DND-41 (cell line): ENCODE results near the gene ATP6V1F.

Experiments used
- ATAC-seq: fragments of 200-7000 bp; cut with Tn5 transposase; 3 replicates; pipeline ENCODE4 v1.9.1; 2021; ENCODE audit warnings: low read depth; ENCODE audit not compliant: insufficient read depth
- DNase-seq: peaks from one replicate; pipeline ENCODE4 v3.0.0-alpha.2; 2020
- H2AFZ ChIP-seq: 2 replicates; pipeline ENCODE4 v1.6.0; 2012; ENCODE audit warnings: low read depth, low read length
- H3K27ac ChIP-seq: 2 replicates; pipeline ENCODE4 v1.5.1; 2012; ENCODE audit warnings: low read length, inconsistent platforms
- H3K27me3 ChIP-seq: fragments of 200-600 bp; sonication (generic); 2 replicates; pipeline ENCODE4 v1.6.0; 2012; ENCODE audit warnings: low read length, mild to moderate bottlenecking, inconsistent platforms; ENCODE audit not compliant: insufficient read depth, poor library complexity
- H3K36me3 ChIP-seq: 2 replicates; pipeline ENCODE4 v1.5.1; 2012; ENCODE audit warnings: low read length, inconsistent platforms; ENCODE audit not compliant: insufficient read depth
- H3K4me1 ChIP-seq: 2 replicates; pipeline ENCODE4 v1.5.1; 2012; ENCODE audit warnings: mild to moderate bottlenecking, low read length; ENCODE audit not compliant: insufficient read depth
- H3K4me2 ChIP-seq: 2 replicates; pipeline ENCODE4 v1.6.0; 2012; ENCODE audit warnings: mild to moderate bottlenecking, moderate library complexity, low read length, inconsistent platforms; ENCODE audit not compliant: insufficient read depth
- H3K4me3 ChIP-seq, 2 experiments: fragments of 200-600 bp in 1 of 2; shearing (Covaris generic) in 1 of 2; 2 replicates each; pipeline ENCODE4 v1.5.1; 2012 to 2016; ENCODE audit warnings: inconsistent platforms in 2 of 2, low read length in 2 of 2, mild to moderate bottlenecking in 2 of 2, low read depth in 1 of 2, moderate library complexity in 1 of 2
- H3K79me2 ChIP-seq: 2 replicates; pipeline ENCODE4 v1.6.0; 2012; ENCODE audit warnings: low read length, inconsistent platforms; ENCODE audit not compliant: insufficient read depth
- H3K9ac ChIP-seq: 2 replicates; pipeline ENCODE4 v1.6.0; 2012; ENCODE audit warnings: low read depth, mild to moderate bottlenecking, inconsistent platforms, low read length, moderate library complexity
- H3K9me3 ChIP-seq: 2 replicates; pipeline ENCODE4 v1.5.1; 2012; ENCODE audit warnings: low read length, moderate library complexity, mild to moderate bottlenecking, inconsistent platforms; ENCODE audit not compliant: insufficient read depth, severe bottlenecking
- H4K20me1 ChIP-seq: 2 replicates; pipeline ENCODE4 v1.6.0; 2012; ENCODE audit warnings: low read length; ENCODE audit not compliant: insufficient read depth
- EZH2 ChIP-seq: IDR thresholded peaks from 3 replicates; pipeline ENCODE4 v1.6.1; 2012; ENCODE audit warnings: borderline replicate concordance, low read depth, mild to moderate bottlenecking, moderate library complexity, low read length, inconsistent platforms; ENCODE audit not compliant: severe bottlenecking
- TF ChIP-seq, protein P1 (sequence below): IDR thresholded peaks from 2 replicates; pipeline ENCODE4 v1.5.1; 2012; ENCODE audit warnings: borderline replicate concordance, low read length, moderate library complexity, mild to moderate bottlenecking; ENCODE audit not compliant: poor library complexity, severe bottlenecking; ENCODE audit errors: extremely low read depth

ATP6V1F gene

GRCh38 chr7:128855559-128855958 is 7.1 kb upstream of the ATP6V1F start:
- no peak overlapping the region for H3K27ac ChIP-seq
- H3K27me3 ChIP-seq: no peaks in the 10 kb centered on the region
- H3K4me2 ChIP-seq: no peak overlapping the region
- no peaks in the 10 kb centered on the region for H4K20me1 ChIP-seq
- no peak for ATAC-seq
- H3K79me2 ChIP-seq: no peaks in the 10 kb centered on the region
- no peak overlapping the region for H3K4me3 ChIP-seq
- no peak overlapping the region for H3K9ac ChIP-seq
- no peaks in the 10 kb centered on the region for H3K36me3 ChIP-seq
- no peaks in the 10 kb centered on the region for H3K9me3 ChIP-seq
- DNase-seq: no peak
- H3K4me1 ChIP-seq: no peaks in the 10 kb centered on the region
- no peak overlapping the region for H2AFZ ChIP-seq
- TF ChIP-seq, protein P1, sequence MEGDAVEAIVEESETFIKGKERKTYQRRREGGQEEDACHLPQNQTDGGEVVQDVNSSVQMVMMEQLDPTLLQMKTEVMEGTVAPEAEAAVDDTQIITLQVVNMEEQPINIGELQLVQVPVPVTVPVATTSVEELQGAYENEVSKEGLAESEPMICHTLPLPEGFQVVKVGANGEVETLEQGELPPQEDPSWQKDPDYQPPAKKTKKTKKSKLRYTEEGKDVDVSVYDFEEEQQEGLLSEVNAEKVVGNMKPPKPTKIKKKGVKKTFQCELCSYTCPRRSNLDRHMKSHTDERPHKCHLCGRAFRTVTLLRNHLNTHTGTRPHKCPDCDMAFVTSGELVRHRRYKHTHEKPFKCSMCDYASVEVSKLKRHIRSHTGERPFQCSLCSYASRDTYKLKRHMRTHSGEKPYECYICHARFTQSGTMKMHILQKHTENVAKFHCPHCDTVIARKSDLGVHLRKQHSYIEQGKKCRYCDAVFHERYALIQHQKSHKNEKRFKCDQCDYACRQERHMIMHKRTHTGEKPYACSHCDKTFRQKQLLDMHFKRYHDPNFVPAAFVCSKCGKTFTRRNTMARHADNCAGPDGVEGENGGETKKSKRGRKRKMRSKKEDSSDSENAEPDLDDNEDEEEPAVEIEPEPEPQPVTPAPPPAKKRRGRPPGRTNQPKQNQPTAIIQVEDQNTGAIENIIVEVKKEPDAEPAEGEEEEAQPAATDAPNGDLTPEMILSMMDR: no peak
- no peak for TF ChIP-seq EZH2

- Histone ChIP-seq H2AFZ (no peak overlapping the region), H3K9ac (no peak overlapping the region), H3K9me3 (no peaks in the 10 kb centered on the region), H3K27ac (no peak overlapping the region), H3K79me2 (no peaks in the 10 kb centered on the region), H4K20me1 (no peaks in the 10 kb centered on the region), H3K4me2 (no peak overlapping the region), H3K4me1 (no peaks in the 10 kb centered on the region), H3K36me3 (no peaks in the 10 kb centered on the region), H3K27me3 (no peaks in the 10 kb centered on the region), H3K4me3 (no peak overlapping the region)
- no peak for TF ChIP-seq EZH2
- TF ChIP-seq, protein P1: no peak
- DNase-seq: no peak
- ATAC-seq: no peak
Measured at GRCh38 chr7:128856001-128856718, 6.5 kb upstream of the ATP6V1F start.

DNA sequence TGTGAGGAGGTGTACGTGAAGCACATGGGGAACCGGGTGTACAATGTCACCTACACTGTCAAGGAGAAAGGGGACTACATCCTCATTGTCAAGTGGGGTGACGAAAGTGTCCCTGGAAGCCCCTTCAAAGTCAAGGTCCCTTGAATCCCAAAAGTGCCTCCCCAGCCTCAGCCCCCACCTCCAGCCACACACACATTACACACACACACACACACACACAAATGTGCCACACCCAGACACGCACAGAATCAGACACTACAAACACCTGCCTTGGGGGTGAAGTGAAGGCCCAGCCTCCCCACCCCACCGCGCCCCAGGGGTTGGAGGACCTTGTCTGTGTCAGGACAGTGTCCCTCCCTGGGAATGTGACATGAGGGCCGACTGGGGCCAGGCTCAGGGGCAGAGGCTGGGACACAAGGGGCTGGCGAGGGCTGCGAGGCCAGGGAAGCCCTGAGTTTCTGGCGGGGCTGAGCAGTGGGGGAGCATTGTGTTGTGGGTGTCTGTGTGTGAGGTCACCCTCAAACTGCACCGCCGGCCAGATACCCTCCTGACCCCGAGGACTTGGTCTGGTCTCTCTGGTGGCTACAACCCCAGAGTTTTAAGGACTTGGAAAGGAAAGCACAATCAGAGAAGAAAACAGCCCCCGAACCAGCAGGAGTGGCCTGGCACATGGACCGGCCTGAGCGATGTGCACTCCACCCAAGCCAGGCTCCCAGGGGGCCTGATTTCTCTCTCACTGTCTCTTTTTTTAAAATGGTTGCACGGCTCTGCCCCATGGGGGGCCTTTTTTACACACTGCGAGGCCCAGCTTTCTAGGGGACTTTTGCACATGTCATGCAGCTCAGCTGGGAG is 4.0 kb upstream of the ATP6V1F start:
- no peak for TF ChIP-seq EZH2
- TF ChIP-seq, protein P1: no peak
- no peak overlapping the region for H3K4me2 ChIP-seq
- H3K9me3 ChIP-seq: no peaks in the 10 kb centered on the region
- DNase-seq (no peak), ATAC-seq (no peak)
- no peak overlapping the region for H3K4me3 ChIP-seq
- H2AFZ ChIP-seq: no peak overlapping the region
- H4K20me1 ChIP-seq: 0 out of 2 replicates have a peak, but pooled peaks cover under 1% of the 10 kb centered on the region
- no peak overlapping the region for H3K9ac ChIP-seq
- H3K4me1 ChIP-seq: peaks cover 10% of the 10 kb centered on the region
- no peak overlapping the region for H3K27ac ChIP-seq
- H3K79me2 ChIP-seq: peaks cover 9% of the 10 kb centered on the region
- peaks cover 3% of the 10 kb centered on the region; the same call in 1 of the 2 replicates for H3K36me3 ChIP-seq
- no peaks in the 10 kb centered on the region for H3K27me3 ChIP-seq
